Measurements from ENCODE around the gene KIF6.
"Not testable (repeated sequence)": the region's sequence is repeated elsewhere in the genome, so short reads cannot be mapped to it uniquely, and the experiment has no call there.

KIF6 gene

DNA sequence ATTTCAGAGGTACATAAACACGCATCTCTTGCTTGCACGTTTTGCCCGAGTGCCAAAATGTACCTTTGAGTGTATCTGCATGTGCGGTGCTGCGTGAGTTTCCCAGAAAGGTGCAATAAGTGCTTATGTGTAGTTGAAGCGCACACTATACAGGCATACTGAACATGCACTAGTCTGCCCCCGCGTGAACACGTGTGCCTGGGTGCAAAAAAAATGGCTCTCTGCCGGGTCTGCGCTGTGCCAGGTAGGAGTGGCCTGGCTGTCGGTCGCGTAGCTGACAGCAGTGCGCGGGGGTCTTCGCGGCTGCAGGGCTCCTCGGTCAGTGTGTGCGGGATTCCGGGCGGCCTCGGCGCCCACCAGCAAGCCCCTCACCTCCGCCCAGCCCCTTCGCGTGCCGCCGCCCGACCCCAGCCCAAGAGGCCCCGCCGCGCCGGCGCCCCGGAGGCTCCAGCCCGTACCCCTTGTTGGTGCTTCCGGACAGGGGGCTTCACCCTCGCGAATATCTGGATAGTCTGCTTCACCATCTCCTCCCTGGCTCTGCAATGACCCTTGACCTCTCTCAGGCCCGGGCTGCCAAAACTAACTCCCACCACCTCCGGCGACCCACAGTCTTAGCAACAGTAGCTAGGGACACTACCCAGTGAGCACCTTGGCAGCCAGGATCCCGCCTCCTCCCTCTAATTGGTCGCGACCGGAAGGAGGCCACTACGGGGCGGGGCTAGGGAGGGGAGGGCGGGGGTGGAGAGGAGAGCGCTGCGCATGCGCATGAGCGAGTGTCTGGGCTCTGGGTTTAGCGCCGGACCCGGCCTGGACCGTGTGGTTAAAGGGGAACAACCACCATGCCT is at the start of gene KIF6:
Gene KIF6 (minus strand): TSS at position 622 of the 845 bp plus-strand sequence. CDS start 98 bp downstream, at position 524.
- peak; percentile 32 for DNase-seq

DNA sequence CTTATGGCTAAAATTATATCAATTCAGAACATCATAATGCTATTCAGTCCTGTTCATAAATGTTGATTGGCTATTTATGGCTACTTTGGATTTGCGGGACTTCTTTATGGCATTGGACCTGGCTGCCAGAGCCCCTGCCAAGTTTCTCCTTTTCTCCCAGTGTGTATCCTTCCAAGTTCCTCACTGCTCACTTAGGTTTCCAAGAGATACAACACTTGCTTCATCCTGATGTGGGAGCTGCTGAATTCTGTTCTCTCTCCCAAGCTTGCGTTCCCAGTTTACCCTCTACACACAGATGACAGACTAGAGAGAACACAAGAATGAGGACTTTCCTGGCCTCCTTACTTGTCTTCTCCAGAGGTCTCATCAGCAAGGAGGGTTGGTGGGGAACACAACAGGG is 48.6 kb upstream of the KIF6 start:
- no peak for DNase-seq

DNA sequence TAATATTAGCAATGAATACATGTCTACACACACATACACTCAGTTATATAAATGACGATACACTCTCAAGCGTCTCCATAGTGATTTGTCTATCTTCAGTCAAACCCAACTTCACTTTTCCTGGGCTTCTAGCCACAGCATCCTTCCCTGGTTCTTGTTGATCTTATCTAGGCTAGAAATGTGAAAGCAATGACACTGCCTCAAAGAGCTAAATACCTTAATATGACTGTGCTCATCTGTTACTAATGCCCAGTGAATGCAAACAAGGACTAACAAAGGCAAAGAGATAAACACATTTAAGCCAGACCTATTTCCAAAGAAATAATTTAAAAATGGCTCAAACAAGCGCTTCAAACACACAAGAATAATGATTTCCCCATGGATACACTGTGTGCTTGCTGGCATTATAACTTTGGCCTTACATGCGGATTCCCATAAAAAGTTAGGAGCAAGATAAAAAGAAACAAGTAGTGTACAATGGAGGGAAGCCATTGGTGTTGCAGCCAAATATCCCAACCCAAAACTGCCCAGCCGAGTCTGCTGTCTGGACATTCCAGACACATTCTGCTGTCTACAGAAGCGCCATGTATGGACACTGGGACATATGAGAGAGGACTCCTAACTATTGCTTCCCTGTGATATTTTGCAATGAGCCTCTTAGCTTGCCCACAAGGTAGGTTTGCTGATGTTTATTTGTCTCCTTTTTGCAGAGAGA is 47.5 kb upstream of the KIF6 start:
- DNase-seq = no peak

DNA sequence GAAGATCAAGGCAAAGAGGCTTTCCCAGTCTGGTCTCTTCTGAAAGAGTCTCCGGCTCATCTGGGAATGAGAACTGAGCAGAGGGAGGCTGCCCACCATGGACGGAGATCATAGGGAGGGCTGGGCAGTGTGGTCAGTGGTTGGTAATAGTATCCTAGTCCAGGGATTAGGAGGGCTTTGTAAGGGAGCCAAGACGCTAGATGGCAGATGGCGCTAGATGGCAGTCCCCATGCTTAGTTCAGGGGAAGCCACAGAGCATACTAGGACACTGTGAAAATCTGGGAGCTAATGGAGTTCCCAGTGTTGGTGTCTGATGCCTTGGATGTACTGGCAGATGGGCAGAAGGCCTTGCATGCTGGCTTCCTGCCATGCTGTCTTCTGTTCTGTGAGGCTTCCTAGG is 45.2 kb upstream of the KIF6 start:
- DNase-seq = no peak

DNA sequence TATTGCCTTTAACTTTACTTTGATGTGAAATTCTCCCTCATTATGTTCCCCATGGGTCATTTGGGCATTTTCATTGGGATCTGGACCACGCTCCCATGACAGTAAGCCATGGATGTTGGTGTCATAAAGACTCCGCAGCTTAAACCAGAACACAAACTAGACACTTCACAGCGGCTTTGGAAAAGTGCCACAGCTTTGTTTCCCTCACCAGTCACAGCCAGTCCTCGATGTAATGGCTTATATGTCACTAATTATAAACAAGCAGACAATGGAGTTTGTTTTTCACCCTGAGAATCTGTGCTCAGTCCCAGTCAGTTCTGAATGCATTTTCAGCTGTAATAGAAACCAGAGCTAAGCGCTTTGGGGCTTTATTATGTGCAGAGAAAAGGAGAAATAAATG is 43.8 kb upstream of the KIF6 start:
- DNase-seq = no peak

DNA sequence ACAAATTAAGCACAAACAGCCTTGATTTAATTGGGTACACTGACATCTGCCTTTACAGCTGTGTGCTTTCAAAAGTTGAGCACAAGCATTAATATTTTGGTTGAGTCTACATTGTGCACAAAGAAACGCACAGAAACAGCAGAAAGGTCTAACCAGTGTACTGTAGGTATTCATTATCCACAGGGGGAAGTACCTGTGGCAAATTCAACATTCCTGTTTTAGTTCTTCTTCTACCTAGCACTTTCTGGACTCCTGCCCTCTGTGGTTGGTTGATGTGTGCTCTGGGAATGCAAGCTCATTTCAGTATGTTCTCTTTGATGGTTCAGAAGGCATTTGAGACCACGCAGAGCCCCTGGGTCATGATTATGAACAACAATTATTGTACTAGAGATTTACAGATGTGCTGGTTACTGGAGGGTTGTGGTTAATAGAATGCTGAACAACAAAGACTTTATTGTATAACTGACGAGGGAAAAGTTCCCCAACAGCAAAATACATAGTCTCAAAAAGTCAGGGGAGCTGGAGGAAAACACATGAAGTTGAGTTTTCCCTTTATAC is 40.4 kb upstream of the KIF6 start:
- DNase-seq = no peak

GRCh38 chr6:39760226-39760952 is 35.2 kb upstream of the KIF6 start:
- no peak for DNase-seq

- DNase-seq = no peak
These were observed 33.8 kb upstream of the KIF6 start for GRCh38 chr6:39758905-39759605.

GRCh38 chr6:39756582-39756981 is 31.4 kb upstream of the KIF6 start:
- no peak for DNase-seq

- DNase-seq = no peak
These were observed 30.0 kb upstream of the KIF6 start for GRCh38 chr6:39755231-39755630.

DNA sequence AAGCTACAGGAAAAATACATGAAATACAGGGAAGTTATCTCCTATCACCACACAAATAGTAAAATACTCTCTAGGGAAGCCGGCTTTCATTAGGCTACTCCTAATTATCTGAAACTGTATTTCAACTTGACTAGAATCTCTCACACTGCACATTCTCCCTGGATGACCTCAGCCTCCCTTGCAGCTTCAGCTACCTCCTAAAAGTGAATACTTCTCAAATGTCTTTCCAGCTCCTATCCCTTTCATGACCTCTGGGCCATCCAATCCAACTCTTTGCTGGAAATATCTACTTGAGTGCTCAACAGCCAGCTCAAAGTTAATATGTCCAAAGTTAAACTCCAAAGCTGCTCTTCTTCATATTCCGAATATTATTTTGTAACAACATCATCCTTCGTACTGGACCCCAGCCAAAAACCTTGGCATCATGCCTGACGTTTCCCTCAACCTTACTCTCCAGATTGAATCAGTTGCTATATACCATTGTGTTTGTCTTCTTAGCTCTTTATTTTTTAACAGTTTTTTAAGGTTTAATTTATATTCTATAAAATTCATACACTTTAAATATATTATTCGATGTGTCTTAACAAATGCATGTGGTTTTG is 29.4 kb upstream of the KIF6 start:
- no peak for DNase-seq

- no peak for DNase-seq
These were observed 28.5 kb upstream of the KIF6 start for GRCh38 chr6:39753725-39754045.

DNA sequence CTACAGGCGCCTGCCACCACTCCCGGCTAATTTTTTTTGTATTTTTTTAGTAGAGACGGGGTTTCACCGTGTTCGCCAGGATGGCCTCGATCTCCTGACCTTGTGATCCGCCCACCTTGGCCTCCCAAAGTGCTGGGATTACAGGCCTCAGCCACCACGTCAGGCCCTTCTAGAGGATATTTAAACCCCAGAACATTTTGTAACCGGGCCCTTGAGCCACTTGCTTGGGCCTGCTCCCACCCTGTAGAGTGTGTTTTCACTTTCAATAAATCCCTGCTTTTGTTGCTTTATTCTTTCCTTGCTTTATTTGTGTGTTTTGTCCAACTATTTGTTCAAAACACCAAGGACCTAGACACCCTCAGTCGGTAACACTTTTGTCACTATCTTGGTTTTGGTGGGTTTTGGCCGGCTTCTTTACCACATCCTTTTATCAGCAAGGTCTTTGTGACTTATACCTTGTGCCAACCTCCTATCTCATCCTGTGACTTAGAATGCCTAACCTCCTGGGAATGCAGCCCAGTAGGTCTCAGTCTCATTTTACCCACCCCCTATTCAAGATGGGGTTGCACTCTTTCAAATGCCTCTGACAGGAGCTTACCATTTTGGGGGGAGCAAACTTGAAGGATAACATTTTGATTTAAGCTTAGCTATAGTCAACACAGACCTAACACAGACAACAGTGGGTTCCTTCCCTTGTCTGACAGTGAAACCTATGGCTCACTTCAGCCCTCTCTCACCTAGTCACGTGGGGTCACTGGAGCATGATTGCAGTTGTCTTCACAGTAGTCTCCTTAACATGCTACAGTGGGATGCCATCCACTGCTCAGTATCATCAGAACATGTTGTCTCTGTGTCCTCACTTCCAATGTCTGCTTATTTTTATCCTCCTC is 27.9 kb upstream of the KIF6 start:
- DNase-seq = no peak

DNA sequence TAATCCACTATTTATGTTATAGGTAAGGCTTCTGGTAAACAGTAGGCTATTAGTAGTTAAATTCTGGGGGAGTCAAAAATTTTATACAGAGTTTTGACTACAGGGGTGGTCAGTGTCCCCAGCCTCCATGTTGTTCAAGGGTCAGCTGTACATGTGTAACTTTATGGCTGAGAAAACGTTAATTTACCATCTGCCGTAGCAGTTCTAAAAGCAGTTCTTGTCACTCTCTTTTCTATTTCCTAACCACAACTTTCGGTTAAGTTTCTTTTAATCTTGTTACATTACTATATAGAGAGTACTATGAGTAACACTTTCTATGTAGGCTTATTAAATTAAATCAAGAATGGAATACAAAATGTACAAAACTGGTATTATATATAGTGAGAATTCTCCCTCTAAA is 21.6 kb upstream of the KIF6 start:
- no peak for DNase-seq

GRCh38 chr6:39733704-39734103 is 8.5 kb upstream of the KIF6 start:
- no peak for DNase-seq

GRCh38 chr6:39731565-39731964 is 6.4 kb upstream of the KIF6 start:
- no peak for DNase-seq

GRCh38 chr6:39729945-39730344 is 4.7 kb upstream of the KIF6 start:
- DNase-seq = no peak

DNA sequence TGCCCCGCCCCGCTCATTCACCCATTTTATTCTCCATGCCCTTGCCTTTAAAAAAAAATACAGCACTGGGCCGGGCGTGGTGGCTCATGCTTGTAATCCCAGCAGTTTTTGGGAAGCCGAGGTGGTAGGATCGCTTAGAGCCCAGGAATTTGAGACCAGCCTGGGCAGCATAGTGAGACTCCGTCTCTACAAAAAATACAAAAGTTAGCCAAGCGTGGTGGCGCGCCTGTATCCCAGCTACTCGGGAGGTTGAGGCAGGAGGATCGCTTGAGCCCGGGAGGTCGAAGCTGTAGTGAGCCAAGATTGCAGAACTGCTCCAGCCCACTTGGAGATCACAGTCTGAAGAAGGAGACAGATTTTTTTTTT is 407 bp upstream of the KIF6 start:
- DNase-seq = no peak

DNA sequence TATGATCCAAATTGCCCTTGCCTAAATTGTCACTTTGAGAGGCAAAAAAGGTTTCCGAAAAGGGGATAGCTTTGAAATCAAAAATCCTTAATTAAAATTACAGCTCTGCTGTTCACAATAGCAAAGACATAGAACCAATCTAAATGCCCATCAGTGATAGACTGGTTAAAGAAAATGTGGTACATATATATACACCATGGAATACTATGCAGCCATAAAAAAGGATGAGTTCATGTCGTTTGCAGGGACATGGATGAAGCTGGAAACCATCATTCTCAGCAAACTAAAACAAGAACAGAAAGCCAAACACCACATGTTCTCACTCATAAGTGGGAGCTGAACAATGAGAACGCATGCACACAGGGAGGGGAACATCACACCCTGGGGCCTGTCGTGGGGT is 1.9 kb downstream of the KIF6 start:
- not testable (repeated sequence) for DNase-seq

- no peak for DNase-seq
These were observed 10.4 kb downstream of the KIF6 start for GRCh38 chr6:39714802-39715201.

GRCh38 chr6:39707962-39708683 is 17.1 kb downstream of the KIF6 start:
- no peak for DNase-seq

Measured in cortex of kidney (tissue), 1 donor.